WTC11 (cell line): ENCODE measurements around the gene NFIX. TPM values are rescaled to one million over a fixed set of nuclear protein-coding genes. Genes with fewer than 3 reads are reported as not detected.

Experiments used
- ATAC-seq: fragments of 200-7000 bp; cut with Tn5 transposase; 2 replicates; pipeline ENCODE4 v1.10.0; 2021; ENCODE audit warnings: mild to moderate bottlenecking, moderate library complexity
- CTCF ChIA-PET: fragments of 300-600 bp; sonication (Branson Sonifier 250); formaldehyde crosslinking; loops from one replicate; lab custom pipeline; 2021; ENCODE audit warnings: antibody characterized with exemption; lab: Charles Lee
- POLR2A ChIA-PET: fragments of 350-600 bp; sonication (Branson Sonifier 250); formaldehyde crosslinking; loops from one replicate; lab custom pipeline; 2021; ENCODE audit warnings: antibody characterized with exemption; lab: Charles Lee
- DNase-seq: peaks from one replicate; pipeline ENCODE4 v3.0.0; 2021; ENCODE audit warnings: low spot score
- H3K27ac Mint-ChIP-seq: 2 replicates; pipeline ENCODE4 v1.8.0; 2021; ENCODE audit warnings: mixed read lengths
- H3K27me3 Mint-ChIP-seq: 2 replicates; pipeline ENCODE4 v1.8.0; 2021; ENCODE audit warnings: low read depth, mild to moderate bottlenecking, moderate library complexity, mixed read lengths
- H3K36me3 Mint-ChIP-seq: 2 replicates; pipeline ENCODE4 v1.8.0; 2021; ENCODE audit warnings: mixed read lengths
- H3K4me1 Mint-ChIP-seq: 2 replicates; pipeline ENCODE4 v1.8.0; 2022; ENCODE audit warnings: mixed read lengths
- H3K4me3 Mint-ChIP-seq: 2 replicates; pipeline ENCODE4 v1.8.0; 2021; ENCODE audit warnings: mild to moderate bottlenecking, moderate library complexity, mixed read lengths
- H3K9me3 Mint-ChIP-seq: 2 replicates; pipeline ENCODE4 v1.8.0; 2021; ENCODE audit warnings: mixed read lengths
- CBFB ChIP-seq: sonication (generic); formaldehyde crosslinking; IDR thresholded peaks from 2 replicates; pipeline ENCODE4 v1.8.1; 2022; ENCODE audit warnings: mild to moderate bottlenecking, low read depth, missing genetic modification reagents
- ETV6 ChIP-seq: sonication (generic); formaldehyde crosslinking; IDR thresholded peaks from 2 replicates; pipeline ENCODE4 v1.8.1; 2022; ENCODE audit warnings: mild to moderate bottlenecking, missing genetic modification reagents
- FOXP1 ChIP-seq: sonication (generic); formaldehyde crosslinking; IDR thresholded peaks from 2 replicates; pipeline ENCODE4 v1.8.0; 2022; ENCODE audit warnings: missing genetic modification reagents, mild to moderate bottlenecking, moderate library complexity, borderline replicate concordance
- KAT7 ChIP-seq: sonication (generic); formaldehyde crosslinking; IDR thresholded peaks from 2 replicates; pipeline ENCODE4 v1.8.1; 2023; ENCODE audit warnings: missing genetic modification reagents, mild to moderate bottlenecking, borderline replicate concordance
- NFE2L1 ChIP-seq: sonication (generic); formaldehyde crosslinking; IDR thresholded peaks from 2 replicates; pipeline ENCODE4 v1.8.1; 2023; ENCODE audit warnings: missing genetic modification reagents
- RELA ChIP-seq: sonication (generic); formaldehyde crosslinking; IDR thresholded peaks from 2 replicates; pipeline ENCODE4 v1.8.1; 2022; ENCODE audit warnings: missing genetic modification reagents, mild to moderate bottlenecking, borderline replicate concordance
- ZNF138 ChIP-seq: sonication (generic); formaldehyde crosslinking; conservative IDR thresholded peaks from 2 replicates; pipeline ENCODE4 v1.8.1; 2022; ENCODE audit warnings: mild to moderate bottlenecking, moderate library complexity, missing genetic modification reagents
- total RNA-seq: library from RNA; stranded (reverse); gene quantifications from 3 replicates; pipeline ENCODE4 v1.2.3, GENCODE V29; 2021
- TF ChIP-seq, protein P1 (sequence below): sonication (generic); formaldehyde crosslinking; IDR thresholded peaks from 2 replicates; pipeline ENCODE4 v1.8.0; 2022; ENCODE audit warnings: mild to moderate bottlenecking, missing genetic modification reagents
- TF ChIP-seq, protein P2 (sequence below): sonication (generic); formaldehyde crosslinking; IDR thresholded peaks from 2 replicates; pipeline ENCODE4 v1.8.1; 2023; ENCODE audit warnings: mild to moderate bottlenecking, moderate library complexity, missing genetic modification reagents
- TF ChIP-seq, protein P3 (sequence below): sonication (generic); formaldehyde crosslinking; IDR thresholded peaks from 2 replicates; pipeline ENCODE4 v1.8.0; 2023; ENCODE audit warnings: missing genetic modification reagents, mild to moderate bottlenecking, borderline replicate concordance
- TF ChIP-seq, protein P4 (sequence below): sonication (generic); formaldehyde crosslinking; IDR thresholded peaks from 2 replicates; pipeline ENCODE4 v1.8.1; 2023; ENCODE audit warnings: mild to moderate bottlenecking, missing genetic modification reagents, moderate library complexity

The NFIX gene
- total RNA-seq, 1 experiment from 2014 or later: 1.4 TPM

DNA sequence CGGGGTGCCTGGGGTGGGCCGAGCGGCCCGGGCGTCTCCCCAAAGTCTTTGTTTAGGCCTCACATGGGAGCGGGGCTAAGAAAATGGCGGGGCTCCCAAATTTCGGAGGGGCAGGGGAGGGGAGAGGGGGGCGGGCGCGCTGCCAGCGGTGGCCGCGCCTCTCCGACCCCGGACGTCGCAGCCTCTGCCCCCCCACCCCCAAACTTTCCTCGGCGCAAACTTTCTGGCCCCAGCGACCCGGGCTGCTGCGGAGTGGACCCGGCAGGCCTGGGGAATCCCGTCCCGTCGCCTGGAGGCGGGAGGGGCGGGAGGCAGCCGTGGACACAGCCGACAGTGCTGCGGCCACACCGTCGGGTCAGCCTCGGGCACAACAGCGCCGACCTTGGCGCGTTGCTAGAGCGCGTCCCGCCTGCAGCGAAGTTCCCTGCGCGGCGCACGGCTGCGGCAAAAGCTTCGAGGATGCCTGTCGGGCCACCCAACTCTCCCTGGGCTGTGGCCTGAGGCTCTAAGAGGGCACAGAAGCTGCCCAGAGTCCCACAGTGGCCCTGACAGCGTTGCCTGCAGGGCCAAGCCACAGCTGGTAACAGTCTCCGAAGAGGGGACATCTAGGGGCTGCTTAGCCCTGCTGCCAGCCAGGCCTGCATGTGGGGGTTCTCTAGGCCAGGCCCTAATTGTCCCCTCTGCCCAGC lies 1.3 kb downstream of the NFIX start:
- H3K4me3 Mint-ChIP-seq: peak overlapping the region; percentile 35; the same call in 1 of the 2 replicates
- peaks cover 6% of the 10 kb centered on the region for H3K4me1 Mint-ChIP-seq
- H3K27ac Mint-ChIP-seq: no peak overlapping the region
- TF ChIP-seq, protein P1, sequence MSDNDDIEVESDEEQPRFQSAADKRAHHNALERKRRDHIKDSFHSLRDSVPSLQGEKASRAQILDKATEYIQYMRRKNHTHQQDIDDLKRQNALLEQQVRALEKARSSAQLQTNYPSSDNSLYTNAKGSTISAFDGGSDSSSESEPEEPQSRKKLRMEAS (CRISPR knock-in tag): peak; percentile 53; the same call in 1 of the 2 replicates
- TF ChIP-seq, protein P2, sequence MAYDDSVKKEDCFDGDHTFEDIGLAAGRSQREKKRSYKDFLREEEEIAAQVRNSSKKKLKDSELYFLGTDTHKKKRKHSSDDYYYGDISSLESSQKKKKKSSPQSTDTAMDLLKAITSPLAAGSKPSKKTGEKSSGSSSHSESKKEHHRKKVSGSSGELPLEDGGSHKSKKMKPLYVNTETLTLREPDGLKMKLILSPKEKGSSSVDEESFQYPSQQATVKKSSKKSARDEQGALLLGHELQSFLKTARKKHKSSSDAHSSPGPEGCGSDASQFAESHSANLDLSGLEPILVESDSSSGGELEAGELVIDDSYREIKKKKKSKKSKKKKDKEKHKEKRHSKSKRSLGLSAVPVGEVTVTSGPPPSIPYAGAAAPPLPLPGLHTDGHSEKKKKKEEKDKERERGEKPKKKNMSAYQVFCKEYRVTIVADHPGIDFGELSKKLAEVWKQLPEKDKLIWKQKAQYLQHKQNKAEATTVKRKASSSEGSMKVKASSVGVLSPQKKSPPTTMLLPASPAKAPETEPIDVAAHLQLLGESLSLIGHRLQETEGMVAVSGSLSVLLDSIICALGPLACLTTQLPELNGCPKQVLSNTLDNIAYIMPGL (CRISPR knock-in tag): peak; percentile 58; the same call in 1 of the 2 replicates
- TF ChIP-seq, protein P3, sequence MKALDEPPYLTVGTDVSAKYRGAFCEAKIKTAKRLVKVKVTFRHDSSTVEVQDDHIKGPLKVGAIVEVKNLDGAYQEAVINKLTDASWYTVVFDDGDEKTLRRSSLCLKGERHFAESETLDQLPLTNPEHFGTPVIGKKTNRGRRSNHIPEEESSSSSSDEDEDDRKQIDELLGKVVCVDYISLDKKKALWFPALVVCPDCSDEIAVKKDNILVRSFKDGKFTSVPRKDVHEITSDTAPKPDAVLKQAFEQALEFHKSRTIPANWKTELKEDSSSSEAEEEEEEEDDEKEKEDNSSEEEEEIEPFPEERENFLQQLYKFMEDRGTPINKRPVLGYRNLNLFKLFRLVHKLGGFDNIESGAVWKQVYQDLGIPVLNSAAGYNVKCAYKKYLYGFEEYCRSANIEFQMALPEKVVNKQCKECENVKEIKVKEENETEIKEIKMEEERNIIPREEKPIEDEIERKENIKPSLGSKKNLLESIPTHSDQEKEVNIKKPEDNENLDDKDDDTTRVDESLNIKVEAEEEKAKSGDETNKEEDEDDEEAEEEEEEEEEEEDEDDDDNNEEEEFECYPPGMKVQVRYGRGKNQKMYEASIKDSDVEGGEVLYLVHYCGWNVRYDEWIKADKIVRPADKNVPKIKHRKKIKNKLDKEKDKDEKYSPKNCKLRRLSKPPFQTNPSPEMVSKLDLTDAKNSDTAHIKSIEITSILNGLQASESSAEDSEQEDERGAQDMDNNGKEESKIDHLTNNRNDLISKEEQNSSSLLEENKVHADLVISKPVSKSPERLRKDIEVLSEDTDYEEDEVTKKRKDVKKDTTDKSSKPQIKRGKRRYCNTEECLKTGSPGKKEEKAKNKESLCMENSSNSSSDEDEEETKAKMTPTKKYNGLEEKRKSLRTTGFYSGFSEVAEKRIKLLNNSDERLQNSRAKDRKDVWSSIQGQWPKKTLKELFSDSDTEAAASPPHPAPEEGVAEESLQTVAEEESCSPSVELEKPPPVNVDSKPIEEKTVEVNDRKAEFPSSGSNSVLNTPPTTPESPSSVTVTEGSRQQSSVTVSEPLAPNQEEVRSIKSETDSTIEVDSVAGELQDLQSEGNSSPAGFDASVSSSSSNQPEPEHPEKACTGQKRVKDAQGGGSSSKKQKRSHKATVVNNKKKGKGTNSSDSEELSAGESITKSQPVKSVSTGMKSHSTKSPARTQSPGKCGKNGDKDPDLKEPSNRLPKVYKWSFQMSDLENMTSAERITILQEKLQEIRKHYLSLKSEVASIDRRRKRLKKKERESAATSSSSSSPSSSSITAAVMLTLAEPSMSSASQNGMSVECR (CRISPR knock-in tag): no peak
- TF ChIP-seq KAT7 (CRISPR knock-in tag): 0 out of 2 replicates have a peak, but pooled peaks have one; percentile 28
- CTCF ChIA-PET: interaction anchor here (1.1 to 1.7 kb wide), 4 partner anchors 19 to 97 kb away, joined by 3 to 7 read pairs (median 4); no protein-coding TSS in a partner anchor
- peaks cover 3% of the 10 kb centered on the region; the same call in 1 of the 2 replicates for H3K36me3 Mint-ChIP-seq
- peak; percentile 83 for ATAC-seq
- no peaks in the 10 kb centered on the region for H3K9me3 Mint-ChIP-seq
- DNase-seq: peak; percentile 68
- POLR2A ChIA-PET: no interaction called here
- peaks cover 94% of the 10 kb centered on the region for H3K27me3 Mint-ChIP-seq

DNA sequence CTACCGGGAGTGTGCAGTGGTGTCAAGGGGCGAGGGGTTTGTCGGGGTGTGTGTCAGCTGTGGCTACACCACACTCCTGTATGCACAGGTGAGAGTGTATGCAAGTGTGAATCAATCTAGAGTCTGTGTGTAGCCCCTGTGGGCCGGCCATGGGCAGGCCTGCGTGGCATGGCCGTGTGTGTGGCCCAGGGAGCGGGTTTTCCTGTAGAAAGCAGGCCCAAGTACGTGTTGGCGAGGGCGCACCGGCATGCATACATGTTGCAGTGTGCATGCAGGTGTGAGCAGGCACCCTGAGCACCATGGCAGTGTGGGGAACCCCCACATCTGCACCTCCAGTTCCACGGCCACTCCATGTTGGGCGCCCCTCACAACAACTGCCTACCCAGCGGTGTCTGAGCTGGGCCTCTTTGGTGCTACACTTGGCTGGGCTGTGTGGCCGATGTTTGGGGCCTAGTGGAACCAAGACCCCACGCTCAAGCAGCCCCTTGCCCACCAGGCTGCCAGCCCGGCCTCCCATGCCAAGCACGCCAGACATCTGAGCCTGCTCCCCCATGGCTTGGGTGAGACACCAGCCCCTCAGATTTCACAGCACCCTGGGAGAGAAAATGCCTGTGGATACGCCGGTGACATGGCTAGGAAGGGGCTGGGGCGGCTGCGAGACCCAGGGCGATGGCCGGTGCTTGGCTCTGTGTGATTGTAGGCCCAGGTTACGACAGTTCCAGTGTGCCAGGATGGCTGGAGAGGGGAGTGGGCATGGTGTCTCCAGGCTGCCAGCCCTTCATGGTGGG lies 2.1 kb downstream of the NFIX start:
- Mint-ChIP-seq H3K27me3 (peaks cover 88% of the 10 kb centered on the region), H3K9me3 (no peaks in the 10 kb centered on the region), H3K4me3 (peak overlapping the region; percentile 35; the same call in 1 of the 2 replicates), H3K36me3 (peaks cover 3% of the 10 kb centered on the region; the same call in 1 of the 2 replicates), H3K27ac (no peak overlapping the region), H3K4me1 (peaks cover 6% of the 10 kb centered on the region)
- no peak for ATAC-seq
- POLR2A ChIA-PET: no interaction called here
- CTCF ChIA-PET: interaction anchor here (1.1 to 1.7 kb wide), 4 partner anchors 20 to 96 kb away, joined by 3 to 7 read pairs (median 4); no protein-coding TSS in a partner anchor
- no peak for DNase-seq
- TF ChIP-seq NFE2L1 (CRISPR knock-in tag): no peak
- TF ChIP-seq, protein P4, sequence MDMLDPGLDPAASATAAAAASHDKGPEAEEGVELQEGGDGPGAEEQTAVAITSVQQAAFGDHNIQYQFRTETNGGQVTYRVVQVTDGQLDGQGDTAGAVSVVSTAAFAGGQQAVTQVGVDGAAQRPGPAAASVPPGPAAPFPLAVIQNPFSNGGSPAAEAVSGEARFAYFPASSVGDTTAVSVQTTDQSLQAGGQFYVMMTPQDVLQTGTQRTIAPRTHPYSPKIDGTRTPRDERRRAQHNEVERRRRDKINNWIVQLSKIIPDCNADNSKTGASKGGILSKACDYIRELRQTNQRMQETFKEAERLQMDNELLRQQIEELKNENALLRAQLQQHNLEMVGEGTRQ (CRISPR knock-in tag): no peak
- no peak for TF ChIP-seq RELA (CRISPR knock-in tag)
- TF ChIP-seq FOXP1 (CRISPR knock-in tag): no peak
- TF ChIP-seq ETV6 (CRISPR knock-in tag): no peak
- no peak for TF ChIP-seq CBFB
- no peak for TF ChIP-seq ZNF138
